ENCODE measurements around the gene ZNF70. TPM values are rescaled to one million over a fixed set of nuclear protein-coding genes. Genes with fewer than 3 reads are reported as not detected.

ZNF70 gene
- total RNA-seq, 1 donor from 2014 or later = 3.5 TPM

DNA sequence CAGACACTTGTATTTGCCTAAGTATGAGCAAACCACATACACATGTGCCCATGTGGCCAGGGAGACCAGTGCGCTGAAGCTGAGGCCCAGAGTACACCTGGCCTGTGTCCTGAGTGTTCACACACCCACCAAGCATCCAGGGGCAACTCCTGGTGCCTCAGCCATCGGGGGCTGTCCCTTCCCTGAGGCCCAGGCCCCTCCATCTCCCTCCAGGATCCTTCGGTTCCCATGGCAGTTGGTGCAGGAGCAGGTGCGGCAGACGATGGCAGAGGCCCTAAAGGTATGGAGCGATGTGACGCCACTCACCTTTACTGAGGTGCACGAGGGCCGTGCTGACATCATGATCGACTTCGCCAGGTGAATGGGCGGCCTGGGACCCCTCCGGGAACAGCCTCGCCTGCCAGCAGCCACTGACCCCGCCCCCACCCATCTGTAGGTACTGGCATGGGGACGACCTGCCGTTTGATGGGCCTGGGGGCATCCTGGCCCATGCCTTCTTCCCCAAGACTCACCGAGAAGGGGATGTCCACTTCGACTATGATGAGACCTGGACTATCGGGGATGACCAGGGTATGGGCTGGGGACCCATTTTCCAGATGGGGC is 29.3 kb upstream of the ZNF70 start:
- no peak for DNase-seq
- ATAC-seq = no peak
- intact Hi-C loops (cut with micrococcal nuclease) = no loop called here

DNA sequence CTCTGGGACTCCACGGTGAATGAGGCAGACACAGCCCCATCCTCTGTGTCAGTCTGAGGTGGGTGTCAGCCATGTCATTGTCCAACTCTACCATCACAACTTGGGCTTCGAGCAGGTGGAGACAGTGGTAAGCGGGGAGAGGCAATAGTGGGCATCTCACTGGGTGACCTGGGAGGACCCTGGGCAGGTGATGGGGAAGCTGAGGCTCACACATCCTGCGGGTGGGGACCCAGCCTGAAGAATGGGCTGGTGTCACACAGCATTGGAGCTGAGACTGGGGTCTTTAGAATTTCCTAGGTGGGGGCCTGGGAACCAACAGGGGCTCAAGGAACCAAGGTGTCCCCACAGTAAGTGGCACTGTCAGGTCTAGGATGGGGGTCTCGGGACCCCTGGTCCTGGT is 28.8 kb upstream of the ZNF70 start:
- intact Hi-C loops (cut with micrococcal nuclease) = loop anchor here (10.0 kb wide), 1 partner anchor 65 kb away; no protein-coding TSS in a partner anchor
- no peak for ATAC-seq

DNA sequence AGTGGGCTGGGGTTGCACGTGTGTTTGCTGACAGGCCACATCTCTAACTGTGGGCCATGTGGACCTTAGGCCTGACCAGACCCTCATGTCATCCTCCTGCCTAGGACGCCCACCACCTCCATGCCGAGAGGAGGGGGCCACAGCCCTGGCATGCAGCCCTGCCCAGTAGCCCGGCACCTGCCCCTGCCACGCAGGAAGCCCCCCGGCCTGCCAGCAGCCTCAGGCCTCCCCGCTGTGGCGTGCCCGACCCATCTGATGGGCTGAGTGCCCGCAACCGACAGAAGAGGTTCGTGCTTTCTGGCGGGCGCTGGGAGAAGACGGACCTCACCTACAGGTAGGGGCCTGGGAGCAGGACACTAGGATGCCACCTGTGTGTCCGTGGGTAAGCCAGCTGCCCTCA is 28.2 kb upstream of the ZNF70 start:
- intact Hi-C loops (cut with micrococcal nuclease) = loop anchor here (10.0 kb wide), 1 partner anchor 66 kb away; no protein-coding TSS in a partner anchor
- no peak for ATAC-seq
- DNase-seq = no peak

More for the DNA sequence above, 28.8 kb upstream of the ZNF70 start:
- no peak for DNase-seq

DNA sequence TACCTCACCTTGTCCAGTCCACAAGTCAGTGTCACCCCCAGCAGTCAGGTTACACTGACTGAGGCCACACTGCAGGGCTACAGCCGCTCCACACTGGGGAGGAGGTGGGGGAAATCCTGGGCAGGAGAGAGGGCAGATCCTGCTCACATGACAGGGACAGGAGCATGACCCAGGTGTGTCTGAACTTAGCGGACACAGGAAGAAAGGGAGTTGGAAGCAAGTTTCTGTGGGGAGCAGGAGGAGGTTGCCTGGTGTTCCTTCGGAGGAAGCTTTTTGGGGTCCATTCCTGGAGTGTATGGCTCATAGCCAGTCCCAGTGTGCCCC is 27.6 kb upstream of the ZNF70 start:
- DNase-seq (no peak), ATAC-seq (no peak)
- intact Hi-C loops (cut with micrococcal nuclease) = loop anchor here (10.0 kb wide), 1 partner anchor 66 kb away; no protein-coding TSS in a partner anchor

DNA sequence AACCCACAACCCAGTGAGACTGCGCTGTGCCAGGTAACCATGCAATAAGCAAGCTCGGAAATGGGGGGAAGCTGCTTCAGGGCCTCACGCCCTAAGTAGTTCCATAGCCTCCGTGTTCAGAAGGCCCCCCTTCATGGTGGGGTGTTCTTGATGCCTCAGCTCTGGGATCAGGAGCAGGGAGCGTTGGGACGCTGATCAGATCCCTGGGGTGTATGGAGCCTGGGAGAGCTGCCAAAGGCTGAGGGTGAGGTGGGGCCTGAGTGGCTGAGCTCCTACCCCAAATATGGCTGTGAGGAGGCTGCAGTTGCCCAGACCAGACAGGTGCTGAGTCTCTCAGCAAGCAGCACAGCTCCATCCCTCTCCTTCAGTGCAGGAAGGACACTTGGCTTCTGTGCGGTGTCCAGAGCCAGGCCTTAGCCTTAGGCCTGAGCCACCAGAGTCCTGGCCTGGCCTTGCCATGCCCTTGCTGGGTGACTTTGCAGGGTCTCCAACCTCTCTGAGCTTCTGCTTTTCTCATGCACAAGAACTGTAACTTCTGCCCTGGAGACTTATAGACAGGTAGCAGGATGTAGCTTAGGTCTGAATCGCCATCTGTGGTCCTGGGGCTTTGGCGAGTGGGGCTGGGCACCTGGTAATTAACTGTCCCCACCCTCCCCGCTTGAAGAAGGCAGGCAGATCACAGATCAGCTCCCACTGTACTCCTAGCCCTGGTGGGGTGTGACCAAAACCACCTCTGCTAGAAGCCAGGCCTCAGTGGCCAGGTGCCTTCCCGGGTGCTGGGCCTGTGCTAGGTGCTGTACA is 27.1 kb upstream of the ZNF70 start:
- intact Hi-C loops (cut with micrococcal nuclease) = loop anchor here (10.0 kb wide), 1 partner anchor 67 kb away; no protein-coding TSS in a partner anchor
- ATAC-seq (peak; percentile 67), DNase-seq (peak; percentile 83)

DNA sequence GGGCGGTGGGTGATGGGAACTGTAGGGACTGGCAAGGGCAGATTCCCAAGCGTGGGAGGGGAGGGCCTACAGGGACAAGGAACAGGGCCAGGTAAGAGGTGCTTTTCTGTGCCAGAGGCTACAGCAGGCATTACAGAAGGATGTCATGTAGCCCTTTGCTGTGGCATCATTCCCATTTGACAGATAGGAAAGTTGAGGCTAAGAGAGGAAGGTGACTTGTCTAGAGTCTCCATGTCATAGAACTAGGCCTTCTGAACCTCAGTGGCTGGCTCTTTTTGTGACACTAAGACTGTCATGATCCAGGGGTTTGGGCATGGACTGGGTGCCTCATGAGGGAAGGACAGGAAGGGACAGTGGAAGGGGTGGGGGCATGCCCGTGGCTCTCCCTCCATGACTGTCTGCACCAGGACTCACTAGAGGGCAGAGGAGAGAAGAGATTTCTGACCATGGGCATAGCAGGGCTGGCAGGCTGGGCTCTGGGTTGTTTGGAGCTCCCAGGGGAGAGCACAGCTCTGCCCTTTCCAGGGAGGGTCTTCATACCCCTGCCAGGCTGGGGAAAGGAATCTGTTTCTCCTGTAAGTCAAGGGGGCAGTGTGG is 25.0 kb upstream of the ZNF70 start:
- no peak for ATAC-seq
- no peak for DNase-seq
- intact Hi-C loops (cut with micrococcal nuclease) = loop anchor here (10.0 kb wide), 1 partner anchor 69 kb away; no protein-coding TSS in a partner anchor

DNA sequence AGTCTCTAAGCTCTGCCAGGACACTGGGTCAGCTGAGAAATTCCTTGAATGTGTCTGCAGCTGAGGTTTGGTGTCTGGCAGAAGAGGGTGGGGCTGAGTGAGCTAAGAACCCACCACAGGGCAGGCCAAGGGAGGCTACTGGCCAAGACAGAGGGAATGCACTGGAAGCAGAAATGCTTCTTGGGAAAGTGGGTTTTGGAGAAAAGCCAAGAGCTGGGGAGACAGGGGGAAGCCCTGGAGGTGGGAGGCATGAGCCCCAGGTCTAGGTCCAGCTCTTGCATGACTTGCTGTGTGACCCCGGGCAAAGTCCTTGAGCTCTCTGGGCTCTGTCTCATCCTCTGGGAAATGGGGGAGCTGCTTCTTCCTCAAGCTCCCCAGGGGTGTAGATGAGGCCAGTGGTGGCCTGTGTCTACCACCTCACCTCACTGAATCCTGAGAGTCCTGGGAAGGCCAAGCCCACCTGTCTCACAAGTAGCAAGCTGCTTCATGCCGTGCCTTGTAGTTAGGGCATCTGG is 24.1 kb upstream of the ZNF70 start:
- DNase-seq = no peak
- ATAC-seq = no peak
- intact Hi-C loops (cut with micrococcal nuclease) = loop anchor here (10.0 kb wide), 1 partner anchor 70 kb away; no protein-coding TSS in a partner anchor

DNA sequence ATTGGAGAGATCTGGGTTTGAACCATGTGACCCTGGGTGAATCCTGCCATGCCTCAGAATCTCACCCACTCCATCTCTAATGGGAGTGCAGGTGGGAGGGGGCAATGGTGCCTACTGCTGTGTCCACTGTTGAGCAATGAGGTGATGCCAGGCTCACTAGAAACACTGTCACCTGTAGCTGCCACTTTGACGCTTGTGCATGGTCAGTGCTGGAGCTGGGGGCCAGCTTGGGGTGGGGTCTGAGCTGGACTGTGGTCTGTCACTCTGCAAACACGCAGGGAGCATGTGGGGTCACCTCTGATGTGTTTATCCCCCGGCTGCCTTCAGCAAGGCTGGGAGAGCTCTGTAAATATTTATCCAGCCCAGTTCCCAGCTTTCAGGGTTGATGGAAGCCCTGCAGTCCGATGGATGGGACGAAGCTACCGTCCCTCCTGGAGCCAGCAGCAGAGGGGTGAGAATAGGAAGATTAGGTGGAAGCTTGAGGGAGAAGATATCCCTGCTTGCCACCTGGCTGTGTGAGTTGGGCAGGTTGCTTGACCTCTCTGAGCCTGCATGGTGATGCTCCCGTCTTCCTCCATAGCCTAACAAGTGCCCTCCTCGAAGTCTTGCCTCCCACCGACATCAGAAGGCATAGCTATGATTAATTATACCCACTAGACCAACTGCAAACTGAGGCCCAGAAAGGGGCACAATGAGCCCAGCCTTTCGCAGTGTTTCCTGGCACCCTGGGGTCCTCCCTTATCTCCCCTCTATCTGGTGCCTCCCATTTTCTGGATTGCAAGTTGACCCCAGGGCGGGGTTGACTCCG is 23.4 kb upstream of the ZNF70 start:
- ATAC-seq (no peak), DNase-seq (no peak)
- intact Hi-C loops (cut with micrococcal nuclease) = loop anchor here (10.0 kb wide), 1 partner anchor 70 kb away; no protein-coding TSS in a partner anchor

DNA sequence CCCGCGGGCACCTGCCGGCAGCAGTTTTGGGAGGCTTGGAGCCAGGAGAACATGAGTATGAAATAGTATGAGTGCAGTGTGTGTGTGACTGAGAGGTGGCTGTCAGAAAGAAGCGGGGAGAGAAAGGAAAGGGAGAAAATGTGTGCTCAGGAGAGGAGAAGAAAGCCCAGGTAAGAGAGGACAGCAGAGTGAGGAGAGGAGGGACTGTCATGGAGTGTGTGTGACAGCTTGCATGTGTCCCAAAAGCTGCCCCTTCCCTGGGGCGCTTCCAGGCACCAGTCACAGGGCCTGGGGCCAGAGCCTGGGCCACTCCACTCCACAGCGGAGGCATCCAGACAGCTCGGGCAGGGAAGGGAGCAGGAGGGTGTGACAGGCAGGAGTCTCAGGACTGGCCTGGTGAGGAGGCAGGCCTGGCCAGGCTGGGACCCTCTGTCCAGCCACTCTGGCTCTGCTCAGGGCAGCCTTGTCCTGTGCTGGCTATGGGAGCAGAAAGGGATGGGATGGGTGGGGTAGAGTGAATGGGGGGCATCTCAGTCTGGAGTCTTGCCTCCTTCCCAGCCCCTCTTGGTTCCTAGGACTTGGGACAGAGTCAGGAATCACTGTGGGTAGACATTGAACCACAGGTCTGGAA is 22.7 kb upstream of the ZNF70 start:
- DNase-seq (peak; percentile 79), ATAC-seq (peak; percentile 75)
- intact Hi-C loops (cut with micrococcal nuclease) = loop anchor here (10.0 kb wide), 1 partner anchor 71 kb away; no protein-coding TSS in a partner anchor

DNA sequence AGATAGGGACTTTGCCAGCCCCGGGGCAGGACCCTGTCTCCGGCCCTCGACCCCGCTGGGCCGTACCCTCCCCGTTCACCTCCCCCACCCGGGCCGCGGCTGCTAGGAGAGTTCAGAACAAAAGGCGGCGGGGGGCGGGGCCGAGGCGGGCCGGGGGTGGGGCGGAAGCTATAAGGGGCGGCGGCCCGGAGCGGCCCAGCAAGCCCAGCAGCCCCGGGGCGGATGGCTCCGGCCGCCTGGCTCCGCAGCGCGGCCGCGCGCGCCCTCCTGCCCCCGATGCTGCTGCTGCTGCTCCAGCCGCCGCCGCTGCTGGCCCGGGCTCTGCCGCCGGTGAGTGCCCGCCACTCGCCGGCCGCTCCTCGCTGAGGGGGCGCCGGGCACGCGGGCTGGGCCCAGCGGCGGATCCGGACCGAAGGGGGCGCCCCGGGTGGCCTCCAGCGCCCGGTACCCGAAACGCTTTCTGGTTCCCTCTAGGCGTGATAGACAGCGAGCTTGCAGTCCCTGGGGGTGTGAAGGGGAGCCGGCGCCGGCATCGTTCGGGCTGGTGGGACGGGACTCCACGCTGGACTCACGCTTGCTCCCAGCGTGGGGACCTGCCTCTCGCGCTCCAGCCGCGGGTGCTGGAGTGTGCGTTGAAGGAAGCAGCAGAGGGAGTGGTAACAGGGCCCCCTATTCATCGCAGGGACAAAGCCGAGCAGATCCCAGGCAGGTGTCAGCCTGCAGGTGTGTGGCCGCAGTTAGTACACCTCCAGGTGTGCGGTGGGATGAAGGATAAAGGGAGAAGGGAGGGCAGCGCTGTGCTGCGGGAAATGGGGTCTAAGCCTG is 21.9 kb upstream of the ZNF70 start, which contains the start of gene MMP11:
Gene MMP11, plus strand, starts transcription at position 201 of the 825 bp plus-strand sequence. Its CDS starts 22 bp downstream, at position 223.
- ATAC-seq (peak; percentile 35), DNase-seq (peak; percentile 82)
- intact Hi-C loops (cut with micrococcal nuclease) = loop anchor here (10.0 kb wide), 1 partner anchor 72 kb away; no protein-coding TSS in a partner anchor

DNA sequence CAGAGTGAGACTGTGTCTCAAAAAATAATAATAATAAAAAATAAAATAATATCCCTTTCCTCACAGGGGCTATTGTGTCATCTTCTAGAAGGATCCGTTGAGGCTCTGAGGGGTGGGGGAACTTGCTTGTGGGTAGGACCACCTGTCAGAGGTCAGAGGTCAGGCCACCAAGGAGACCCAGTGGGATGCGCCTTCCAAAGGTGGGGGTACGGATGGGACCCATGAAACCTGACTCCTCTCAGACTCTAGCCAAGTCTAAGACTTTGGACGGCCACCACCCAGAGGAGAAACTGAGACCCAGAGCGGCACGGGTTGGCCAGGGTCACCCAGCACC is 21.4 kb upstream of the ZNF70 start:
- intact Hi-C loops (cut with micrococcal nuclease) = loop anchor here (10.0 kb wide), 1 partner anchor 73 kb away; no protein-coding TSS in a partner anchor
- DNase-seq = no peak
- no peak for ATAC-seq

DNA sequence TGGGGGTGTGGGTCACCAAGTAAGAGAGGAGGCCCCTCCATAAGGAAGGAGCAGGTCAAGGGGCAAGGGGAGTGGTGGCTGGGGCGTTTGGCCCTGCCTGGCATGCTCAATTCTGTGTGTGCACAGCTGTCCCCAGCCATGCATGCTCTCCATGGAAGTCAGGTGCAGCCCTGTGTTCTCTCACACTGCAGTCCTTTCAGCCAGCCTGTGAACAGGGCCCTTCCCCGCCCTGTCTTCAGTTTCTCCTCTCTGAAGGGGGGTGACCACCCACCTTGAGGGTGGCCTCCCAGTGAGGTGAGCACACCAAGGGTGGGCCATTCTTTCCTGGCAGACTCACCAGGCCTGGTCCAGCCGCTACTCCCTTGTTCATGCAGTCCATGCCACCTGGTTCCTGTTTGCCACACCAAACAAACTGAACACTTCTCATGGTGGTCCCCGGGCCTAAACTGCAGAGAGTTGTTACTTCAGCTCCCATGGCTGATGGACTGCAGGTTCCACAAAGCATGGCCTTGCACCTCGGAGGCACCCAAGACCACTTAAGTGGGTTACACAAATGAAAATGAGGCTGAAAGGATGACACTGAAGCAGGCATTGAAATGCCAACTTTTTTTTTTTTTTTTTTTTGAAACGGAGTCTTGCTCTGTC is 18.5 kb upstream of the ZNF70 start:
- intact Hi-C loops (cut with micrococcal nuclease) = no loop called here
- ATAC-seq (no peak), DNase-seq (no peak)

DNA sequence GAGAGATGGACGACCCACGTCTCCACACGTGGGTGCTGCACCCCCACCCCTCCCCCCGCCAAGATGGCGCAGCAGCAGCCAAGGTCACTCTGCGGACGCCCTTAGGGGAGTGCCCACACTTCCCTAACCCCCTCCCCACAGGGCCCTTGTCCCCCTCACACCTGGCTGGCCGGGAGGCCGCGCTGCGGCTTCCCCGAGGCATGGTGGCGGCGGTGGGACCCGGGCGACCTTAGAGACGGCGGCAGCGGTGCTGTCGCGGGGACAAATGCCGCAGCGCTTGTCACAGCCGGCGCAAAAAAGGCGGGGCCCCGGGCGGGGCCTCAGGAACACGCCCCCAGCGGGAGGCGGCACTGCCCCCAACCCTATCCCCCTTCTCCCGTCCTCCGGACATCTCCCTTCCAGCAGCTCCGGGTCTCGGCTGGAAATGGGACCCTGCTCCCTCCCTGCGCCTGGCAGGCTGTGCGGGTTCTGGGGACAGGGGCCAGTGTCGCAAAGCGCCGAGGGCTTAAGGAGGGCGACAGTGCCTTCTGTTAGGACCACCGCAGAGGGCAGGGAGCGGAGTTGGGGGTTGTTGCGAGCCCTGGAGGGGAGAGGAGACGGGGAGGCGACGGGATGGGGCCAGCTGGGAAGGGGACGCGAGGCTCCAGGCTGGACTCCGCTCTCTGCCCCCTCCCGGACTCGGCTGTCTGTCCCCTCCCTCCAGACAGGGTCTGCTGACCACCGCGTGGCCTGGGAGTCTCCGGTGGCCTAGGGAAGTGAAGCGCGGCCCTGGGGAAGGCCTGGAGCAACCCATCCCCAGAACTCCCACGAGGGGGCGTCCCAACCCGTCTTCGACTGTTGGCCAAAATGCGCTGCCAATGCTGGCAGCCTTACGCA is 17.0 kb upstream of the ZNF70 start, which contains the start of gene CHCHD10:
Gene CHCHD10, minus strand, starts transcription at position 300 of the 876 bp plus-strand sequence. Its CDS starts 98 bp downstream, at position 202.
- DNase-seq = peak; percentile 92
- intact Hi-C loops (cut with micrococcal nuclease) = no loop called here
- peak; percentile 81 for ATAC-seq

DNA sequence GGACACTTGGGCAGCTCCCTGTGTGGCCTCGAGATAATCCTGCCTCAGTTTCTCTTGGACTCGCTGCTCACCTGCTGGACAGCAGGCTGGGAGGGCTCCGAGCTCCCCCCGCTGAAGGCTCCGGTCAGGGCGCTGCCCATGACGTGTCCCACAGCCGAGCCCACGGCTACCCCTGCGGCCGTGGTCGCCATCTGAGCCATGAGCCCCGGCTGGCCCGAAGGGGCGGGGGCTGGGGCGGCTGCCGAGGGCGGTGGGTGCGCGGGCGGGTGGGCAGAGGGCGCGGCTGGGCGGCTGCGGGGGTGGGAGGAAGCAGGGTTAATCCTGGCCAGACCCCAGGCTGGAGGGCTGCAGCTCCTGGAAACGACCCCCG is 16.4 kb upstream of the ZNF70 start:
- no peak for DNase-seq
- intact Hi-C loops (cut with micrococcal nuclease) = no loop called here
- ATAC-seq = peak; percentile 6

DNA sequence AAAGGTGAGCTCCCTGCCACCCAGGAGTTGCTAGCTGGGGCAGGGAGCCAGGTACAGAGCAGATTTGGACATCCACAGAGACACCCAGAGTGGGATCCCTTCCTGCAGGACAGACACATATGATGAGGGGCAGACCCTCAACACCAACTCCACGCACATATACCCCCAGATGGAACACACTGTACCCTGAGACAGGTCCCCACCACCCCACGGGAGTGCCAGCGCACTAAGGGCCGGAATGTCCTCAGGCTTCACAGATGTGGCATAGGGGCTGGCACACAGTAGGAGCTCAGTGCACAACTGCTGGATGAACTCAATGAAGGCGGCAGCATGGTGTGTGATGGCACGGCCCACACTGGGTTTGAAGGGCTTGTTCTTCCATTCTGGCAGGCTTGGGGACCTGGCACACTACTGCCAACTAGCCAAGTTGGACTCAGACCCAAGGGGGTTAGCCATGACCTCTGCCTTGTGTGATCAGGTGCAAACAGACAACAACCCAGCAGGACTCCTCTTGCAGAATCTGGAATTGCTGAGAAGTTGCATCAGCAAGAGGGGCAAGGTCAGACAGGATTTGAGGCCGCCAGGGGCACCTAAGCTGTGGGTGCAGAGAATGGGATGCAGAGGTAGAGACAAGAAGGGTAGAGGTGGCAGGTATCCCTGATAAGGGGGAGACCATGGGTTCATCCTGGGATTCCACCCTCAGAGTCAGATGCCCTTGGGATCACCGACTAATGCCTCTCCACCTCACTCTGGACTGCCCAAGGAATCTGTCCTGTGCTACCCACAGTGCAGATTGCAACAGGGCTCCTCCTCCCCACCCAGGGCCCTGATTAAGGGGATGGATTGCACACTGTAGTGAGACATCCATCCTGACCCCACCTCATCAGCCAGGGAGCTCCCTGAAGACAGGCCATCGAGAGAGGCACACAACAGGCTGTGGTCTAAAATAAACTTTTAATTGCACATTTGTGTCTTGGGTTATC is 14.3 kb upstream of the ZNF70 start:
- intact Hi-C loops (cut with micrococcal nuclease) = no loop called here

More for the DNA sequence above, 14.3 kb upstream of the ZNF70 start:
- DNase-seq = no peak
- no peak for ATAC-seq

All from left ventricle myocardium superior (tissue), 1 donor.